ENCODE measurements around the gene ODAD4. TPM values are rescaled to one million over a fixed set of nuclear protein-coding genes. Genes with fewer than 3 reads are reported as not detected.

The ODAD4 gene
- total RNA-seq: 0.50 and 0.85 TPM in 2 replicates

- H3K36me3 Mint-ChIP-seq (ENCODE audit: low read depth): no peaks in the 10 kb centered on the region
- H3K4me1 Mint-ChIP-seq (ENCODE audit: low read depth): peaks cover 42% of the 10 kb centered on the region
- no peaks in the 10 kb centered on the region for H3K9me3 Mint-ChIP-seq
- H3K4me3 Mint-ChIP-seq (ENCODE audit: low read depth): peak within 1 kb of the TSS; percentile 95
- no peaks in the 10 kb centered on the region for H3K27me3 Mint-ChIP-seq (ENCODE audit: low read depth)
- intact Hi-C loops (cut with micrococcal nuclease): loop anchor here (1.0 to 5.0 kb wide), 3 partner anchors 11 to 63 kb away; partner anchors contain the start of gene KLHL11
- peak within 1 kb of the TSS; percentile 95 for H3K27ac Mint-ChIP-seq
- DNase-seq (ENCODE audit: low spot score): peak; percentile 96
Measured at GRCh38 chr17:41930009-41930832, at the start of gene ODAD4. ODAD4 (plus strand) TSS chr17:41930617; CDS start chr17:41930724, 107 bp downstream.

GRCh38 chr17:41882756-41883155 is 47.7 kb upstream of the ODAD4 start:
- Mint-ChIP-seq H3K4me1 (ENCODE audit: low read depth) (peaks cover 7% of the 10 kb centered on the region), H3K4me3 (ENCODE audit: low read depth) (no peak overlapping the region), H3K27ac (peak overlapping the region; percentile 20), H3K36me3 (ENCODE audit: low read depth) (peaks cover 69% of the 10 kb centered on the region), H3K9me3 (no peaks in the 10 kb centered on the region), H3K27me3 (ENCODE audit: low read depth) (no peaks in the 10 kb centered on the region)
- intact Hi-C loops (cut with micrococcal nuclease): no loop called here
- DNase-seq (ENCODE audit: low spot score): no peak

GRCh38 chr17:41885733-41886132 is 44.7 kb upstream of the ODAD4 start:
- no peak overlapping the region for H3K27ac Mint-ChIP-seq
- intact Hi-C loops (cut with micrococcal nuclease): loop anchor here (1.0 kb wide), 1 partner anchor 147 kb away; no protein-coding TSS in a partner anchor
- no peak overlapping the region for H3K4me3 Mint-ChIP-seq (ENCODE audit: low read depth)
- no peak for DNase-seq (ENCODE audit: low spot score)
- no peaks in the 10 kb centered on the region for H3K27me3 Mint-ChIP-seq (ENCODE audit: low read depth)
- H3K9me3 Mint-ChIP-seq: no peaks in the 10 kb centered on the region
- peaks cover 3% of the 10 kb centered on the region for H3K4me1 Mint-ChIP-seq (ENCODE audit: low read depth)
- peaks cover 66% of the 10 kb centered on the region for H3K36me3 Mint-ChIP-seq (ENCODE audit: low read depth)

- Mint-ChIP-seq H3K9me3 (no peaks in the 10 kb centered on the region), H3K36me3 (ENCODE audit: low read depth) (peaks cover 68% of the 10 kb centered on the region), H3K4me3 (ENCODE audit: low read depth) (no peak overlapping the region), H3K27ac (no peak overlapping the region), H3K27me3 (ENCODE audit: low read depth) (no peaks in the 10 kb centered on the region), H3K4me1 (ENCODE audit: low read depth) (no peaks in the 10 kb centered on the region)
- intact Hi-C loops (cut with micrococcal nuclease): no loop called here
- DNase-seq (ENCODE audit: low spot score): no peak
Measured at GRCh38 chr17:41888332-41888965, 42.0 kb upstream of the ODAD4 start.

GRCh38 chr17:41891135-41892020 is 39.0 kb upstream of the ODAD4 start:
- Mint-ChIP-seq H3K36me3 (ENCODE audit: low read depth) (peaks cover 60% of the 10 kb centered on the region), H3K27me3 (ENCODE audit: low read depth) (no peaks in the 10 kb centered on the region), H3K4me3 (ENCODE audit: low read depth) (no peak overlapping the region), H3K9me3 (no peaks in the 10 kb centered on the region), H3K4me1 (ENCODE audit: low read depth) (no peaks in the 10 kb centered on the region), H3K27ac (no peak overlapping the region)
- intact Hi-C loops (cut with micrococcal nuclease): no loop called here
- DNase-seq (ENCODE audit: low spot score): no peak

DNA sequence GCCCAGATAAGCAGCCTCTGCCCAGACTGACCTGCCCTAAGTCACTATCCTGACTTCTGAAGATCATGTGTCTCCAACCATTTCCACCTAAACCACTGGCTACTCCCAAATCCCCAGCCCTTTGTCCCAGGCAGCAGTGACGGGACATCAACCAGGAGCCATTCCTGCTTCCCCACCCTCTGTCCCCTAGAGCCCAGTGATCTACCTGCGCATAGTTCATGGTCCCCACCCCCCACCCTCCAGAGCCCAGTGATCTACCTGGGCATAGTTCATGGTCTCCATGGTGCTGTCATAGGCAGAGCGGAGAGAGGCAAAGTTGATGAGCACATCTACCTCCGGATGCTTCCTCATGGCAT is 38.4 kb upstream of the ODAD4 start:
- intact Hi-C loops (cut with micrococcal nuclease): no loop called here
- Mint-ChIP-seq H3K4me3 (ENCODE audit: low read depth) (no peak overlapping the region), H3K9me3 (no peaks in the 10 kb centered on the region), H3K27me3 (ENCODE audit: low read depth) (no peaks in the 10 kb centered on the region), H3K36me3 (ENCODE audit: low read depth) (peaks cover 62% of the 10 kb centered on the region), H3K4me1 (ENCODE audit: low read depth) (no peaks in the 10 kb centered on the region), H3K27ac (no peak overlapping the region)
- no peak for DNase-seq (ENCODE audit: low spot score)

GRCh38 chr17:41893384-41893783 is 37.0 kb upstream of the ODAD4 start:
- Mint-ChIP-seq H3K4me1 (ENCODE audit: low read depth) (no peaks in the 10 kb centered on the region), H3K4me3 (ENCODE audit: low read depth) (no peak overlapping the region), H3K27me3 (ENCODE audit: low read depth) (no peaks in the 10 kb centered on the region), H3K36me3 (ENCODE audit: low read depth) (peaks cover 63% of the 10 kb centered on the region), H3K27ac (no peak overlapping the region), H3K9me3 (no peaks in the 10 kb centered on the region)
- intact Hi-C loops (cut with micrococcal nuclease): no loop called here
- no peak for DNase-seq (ENCODE audit: low spot score)

DNA sequence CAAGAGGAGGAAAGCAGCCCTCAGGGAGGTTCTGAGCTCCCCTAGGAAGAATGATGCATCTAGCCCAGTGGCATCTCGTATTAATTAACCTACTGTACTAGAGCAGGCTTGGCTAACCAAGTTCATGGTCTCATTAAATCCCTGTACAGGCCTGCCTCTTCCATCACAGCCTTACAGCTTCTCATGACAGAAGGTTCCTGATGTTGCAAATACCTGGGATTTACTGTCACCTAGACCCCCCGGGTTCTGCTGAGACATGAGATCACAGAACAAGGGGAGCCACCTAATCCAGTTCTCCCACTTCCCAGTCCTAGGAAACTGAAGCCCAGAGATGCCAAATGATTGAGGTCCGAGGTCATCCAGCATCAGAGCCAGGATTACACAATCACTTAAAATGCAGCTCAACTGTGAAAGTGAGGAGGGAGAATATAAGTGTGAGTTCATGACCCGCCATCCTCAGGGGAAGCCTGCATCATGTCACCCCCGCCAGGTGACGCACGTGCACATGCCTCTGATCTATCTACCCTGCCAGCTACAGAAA is 35.6 kb upstream of the ODAD4 start:
- no peak overlapping the region for H3K4me3 Mint-ChIP-seq (ENCODE audit: low read depth)
- H3K36me3 Mint-ChIP-seq (ENCODE audit: low read depth): peaks cover 68% of the 10 kb centered on the region
- no peak for DNase-seq (ENCODE audit: low spot score)
- intact Hi-C loops (cut with micrococcal nuclease): no loop called here
- H3K9me3 Mint-ChIP-seq: no peaks in the 10 kb centered on the region
- no peaks in the 10 kb centered on the region for H3K4me1 Mint-ChIP-seq (ENCODE audit: low read depth)
- H3K27ac Mint-ChIP-seq: no peak overlapping the region
- no peaks in the 10 kb centered on the region for H3K27me3 Mint-ChIP-seq (ENCODE audit: low read depth)

DNA sequence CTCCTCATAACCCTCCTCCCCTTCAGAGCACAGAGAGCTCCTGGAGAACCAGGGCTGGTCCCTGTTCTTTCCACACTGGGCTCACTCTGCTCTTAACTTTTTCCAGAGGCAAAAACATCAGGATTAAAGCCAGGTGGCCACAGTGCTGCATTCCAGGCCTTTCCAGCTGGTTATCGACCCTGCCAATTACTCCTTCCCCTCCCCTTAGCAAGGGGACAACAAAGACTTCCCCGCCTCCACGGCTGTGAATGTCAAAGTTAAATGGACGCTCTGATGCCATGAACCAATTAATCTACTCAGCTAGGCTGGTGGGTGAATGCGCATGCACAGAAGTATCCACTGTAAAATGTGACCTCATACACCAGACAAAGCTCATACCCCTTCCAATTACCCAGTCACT is 34.8 kb upstream of the ODAD4 start:
- Mint-ChIP-seq H3K27me3 (ENCODE audit: low read depth) (no peaks in the 10 kb centered on the region), H3K4me1 (ENCODE audit: low read depth) (no peaks in the 10 kb centered on the region), H3K4me3 (ENCODE audit: low read depth) (no peak overlapping the region), H3K9me3 (no peaks in the 10 kb centered on the region), H3K27ac (no peak overlapping the region), H3K36me3 (ENCODE audit: low read depth) (peaks cover 65% of the 10 kb centered on the region)
- DNase-seq (ENCODE audit: low spot score): no peak
- intact Hi-C loops (cut with micrococcal nuclease): no loop called here

DNA sequence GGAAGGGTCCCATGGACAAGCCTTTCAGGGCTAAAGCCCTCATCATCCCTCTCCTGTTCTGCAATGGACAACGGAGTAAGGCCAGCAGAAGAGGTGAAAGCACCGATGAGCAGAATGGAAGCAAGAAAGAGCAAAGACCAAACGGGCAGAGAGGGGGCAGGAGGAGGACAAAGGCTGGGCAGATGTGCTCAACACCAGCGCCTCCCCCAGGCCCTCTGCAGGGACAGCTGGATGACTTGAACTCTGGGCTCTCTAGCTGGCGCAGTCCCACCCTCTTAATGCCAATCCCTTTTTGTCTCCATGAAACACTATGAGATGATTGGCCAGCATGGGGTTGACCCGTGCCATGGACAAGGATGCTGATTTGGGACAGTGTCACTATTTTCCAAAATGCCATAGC is 33.7 kb upstream of the ODAD4 start:
- no peak for DNase-seq (ENCODE audit: low spot score)
- H3K4me1 Mint-ChIP-seq (ENCODE audit: low read depth): no peaks in the 10 kb centered on the region
- H3K27me3 Mint-ChIP-seq (ENCODE audit: low read depth): no peaks in the 10 kb centered on the region
- intact Hi-C loops (cut with micrococcal nuclease): no loop called here
- H3K4me3 Mint-ChIP-seq (ENCODE audit: low read depth): no peak overlapping the region
- H3K36me3 Mint-ChIP-seq (ENCODE audit: low read depth): peaks cover 71% of the 10 kb centered on the region
- no peak overlapping the region for H3K27ac Mint-ChIP-seq
- no peaks in the 10 kb centered on the region for H3K9me3 Mint-ChIP-seq

- peaks cover 75% of the 10 kb centered on the region for H3K36me3 Mint-ChIP-seq (ENCODE audit: low read depth)
- intact Hi-C loops (cut with micrococcal nuclease): no loop called here
- no peaks in the 10 kb centered on the region for H3K27me3 Mint-ChIP-seq (ENCODE audit: low read depth)
- no peak overlapping the region for H3K4me3 Mint-ChIP-seq (ENCODE audit: low read depth)
- H3K27ac Mint-ChIP-seq: no peak overlapping the region
- H3K4me1 Mint-ChIP-seq (ENCODE audit: low read depth): no peaks in the 10 kb centered on the region
- no peak for DNase-seq (ENCODE audit: low spot score)
- no peaks in the 10 kb centered on the region for H3K9me3 Mint-ChIP-seq
Measured at GRCh38 chr17:41901646-41902045, 28.8 kb upstream of the ODAD4 start.

GRCh38 chr17:41904242-41904841 is 26.1 kb upstream of the ODAD4 start:
- Mint-ChIP-seq H3K9me3 (no peaks in the 10 kb centered on the region), H3K27ac (no peak overlapping the region), H3K27me3 (ENCODE audit: low read depth) (no peaks in the 10 kb centered on the region), H3K36me3 (ENCODE audit: low read depth) (peaks cover 74% of the 10 kb centered on the region), H3K4me1 (ENCODE audit: low read depth) (no peaks in the 10 kb centered on the region), H3K4me3 (ENCODE audit: low read depth) (no peak overlapping the region)
- intact Hi-C loops (cut with micrococcal nuclease): no loop called here
- DNase-seq (ENCODE audit: low spot score): no peak
